ENCODE data around the gene TRIP10.

TRIP10 gene

DNA sequence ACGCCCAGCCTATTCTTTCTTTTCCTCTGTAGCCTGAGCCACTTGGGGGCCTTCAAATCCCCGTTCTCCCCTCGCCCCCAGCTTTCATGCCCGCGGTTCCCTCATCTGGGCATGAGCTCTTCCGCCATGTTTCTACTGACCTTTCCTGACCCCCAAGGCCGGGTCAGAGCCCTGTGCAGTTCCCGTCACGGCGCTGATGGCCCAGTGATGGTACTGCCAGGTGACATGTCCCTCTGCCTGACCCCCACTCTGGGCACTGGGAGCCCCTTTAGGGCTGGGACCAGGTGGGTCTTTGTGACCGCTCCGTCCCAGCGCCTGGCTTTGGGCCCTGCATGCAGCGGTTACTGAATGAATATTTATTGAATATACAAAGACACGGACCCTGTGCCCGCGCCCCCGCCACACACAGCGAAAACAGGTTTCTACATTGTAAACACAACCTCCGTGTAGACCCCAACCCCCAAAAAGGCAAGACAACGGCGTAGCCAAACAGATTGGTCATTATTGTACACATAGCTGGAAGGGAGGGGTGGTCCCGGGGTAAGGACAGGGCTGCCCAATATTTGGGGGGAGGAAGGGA lies 9.8 kb upstream of the TRIP10 start:
- no peak for DNase-seq

DNA sequence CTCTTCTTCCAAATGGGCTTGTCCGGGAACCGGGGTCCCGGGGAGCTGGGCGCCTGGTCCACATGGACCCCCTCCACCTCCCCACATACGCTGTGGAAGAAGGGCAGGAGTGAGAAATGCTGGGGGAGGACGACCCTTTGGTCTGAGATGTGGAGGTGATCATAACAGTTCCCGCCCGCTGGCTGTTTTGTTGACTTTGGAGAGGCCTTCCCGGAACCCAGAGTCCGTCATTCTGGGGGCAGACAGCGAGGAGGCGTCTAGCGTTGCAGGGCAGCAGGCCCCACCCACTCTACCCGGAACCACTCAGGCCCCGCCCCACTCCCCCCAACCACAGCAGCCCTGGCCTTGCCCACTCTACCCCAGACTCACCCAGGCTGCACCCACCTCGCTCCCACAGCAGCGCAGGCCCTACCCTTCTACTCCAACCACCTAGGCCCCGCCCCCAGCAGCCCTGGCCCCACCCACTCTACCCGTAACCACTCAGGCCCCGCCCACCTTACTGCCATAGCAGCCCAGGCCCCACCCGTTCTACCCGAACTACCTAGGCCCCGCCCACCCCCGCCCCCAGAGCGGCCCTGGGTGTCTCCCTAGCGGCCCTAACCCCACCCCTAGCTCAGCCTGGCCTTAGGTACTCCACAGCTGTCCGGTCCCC lies 9.2 kb upstream of the TRIP10 start:
- no peak for DNase-seq

DNA sequence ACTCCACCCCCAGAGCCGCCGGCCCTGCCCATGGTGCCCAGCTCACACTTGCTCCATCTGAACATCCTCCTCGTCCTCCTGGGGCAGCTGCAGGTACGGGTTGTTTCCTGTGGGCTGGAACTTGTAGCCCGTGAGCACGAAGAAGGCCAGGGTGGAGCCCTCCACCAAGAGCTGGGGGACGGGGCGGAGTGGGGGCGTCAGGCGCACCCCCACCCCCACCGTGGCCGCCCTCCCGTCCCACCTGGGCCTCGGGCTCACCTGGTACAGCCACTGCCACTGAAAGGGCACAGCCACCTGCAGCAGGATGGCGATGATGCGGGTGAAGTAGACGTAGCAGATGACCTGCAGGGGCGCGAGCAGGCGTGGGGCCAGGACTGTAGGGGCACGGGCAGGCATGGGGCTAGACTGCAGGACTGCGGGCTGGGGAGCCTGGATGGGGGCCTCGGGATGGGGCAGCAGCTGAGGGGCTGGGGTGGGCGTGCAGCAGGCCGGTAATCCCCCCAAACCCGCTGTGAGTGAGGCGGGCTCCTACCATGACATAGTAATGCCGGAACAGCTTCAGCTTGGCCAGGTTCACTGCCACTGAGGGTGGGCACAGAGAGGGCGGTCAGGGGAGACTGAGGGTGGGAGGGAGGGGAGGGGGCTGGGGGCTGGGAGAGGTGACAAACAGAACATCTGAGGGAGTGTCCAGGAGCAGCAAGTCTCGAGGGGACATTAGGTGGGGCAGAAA lies 8.4 kb upstream of the TRIP10 start:
- DNase-seq, result no peak

DNA sequence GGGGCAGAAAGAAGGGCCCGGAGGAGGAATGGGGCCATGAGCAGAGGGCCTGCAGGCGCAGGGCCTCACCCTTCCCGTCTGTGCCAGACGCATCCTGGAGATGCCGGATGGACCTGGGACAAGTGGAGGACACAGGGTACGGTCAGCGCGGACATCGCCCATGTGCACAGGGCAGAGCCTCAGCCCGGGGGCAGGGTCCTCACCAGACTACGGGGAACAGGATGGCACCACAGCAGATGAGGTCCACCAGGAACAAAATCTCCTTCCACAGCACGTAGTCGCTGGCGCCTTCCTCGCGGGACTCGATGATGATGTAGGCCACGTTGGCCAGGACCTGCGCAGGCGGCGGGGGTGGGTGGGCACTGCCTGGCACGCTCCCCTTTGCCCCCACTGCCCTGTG lies 7.7 kb upstream of the TRIP10 start:
- no peak for DNase-seq

DNA sequence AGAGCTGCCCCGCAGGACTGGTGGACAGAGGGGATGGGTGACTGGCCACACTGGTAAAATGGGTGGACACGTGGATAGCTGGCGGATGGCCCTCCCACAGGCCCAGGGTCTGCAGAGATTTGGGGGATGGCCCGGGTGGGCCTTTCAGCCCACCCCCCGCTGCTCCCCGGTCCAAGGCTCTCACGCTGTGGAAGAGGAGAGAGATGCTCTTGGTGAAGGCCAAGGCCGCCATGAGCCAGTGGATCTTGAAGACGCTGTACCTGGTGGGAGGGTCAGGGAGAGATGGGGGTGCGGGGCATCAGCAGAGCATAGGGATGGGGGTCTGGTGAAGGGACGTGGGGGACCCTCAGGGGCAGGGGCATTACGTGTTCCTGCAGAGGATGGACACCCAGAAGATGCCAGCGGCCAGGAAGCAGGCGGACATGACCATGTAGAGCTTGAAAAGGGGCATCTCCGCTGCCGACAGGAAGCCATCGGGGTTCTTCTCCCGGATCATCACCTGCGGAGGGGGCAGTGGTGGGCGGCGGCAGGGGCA lies 6.6 kb upstream of the TRIP10 start:
- DNase-seq, result no peak

DNA sequence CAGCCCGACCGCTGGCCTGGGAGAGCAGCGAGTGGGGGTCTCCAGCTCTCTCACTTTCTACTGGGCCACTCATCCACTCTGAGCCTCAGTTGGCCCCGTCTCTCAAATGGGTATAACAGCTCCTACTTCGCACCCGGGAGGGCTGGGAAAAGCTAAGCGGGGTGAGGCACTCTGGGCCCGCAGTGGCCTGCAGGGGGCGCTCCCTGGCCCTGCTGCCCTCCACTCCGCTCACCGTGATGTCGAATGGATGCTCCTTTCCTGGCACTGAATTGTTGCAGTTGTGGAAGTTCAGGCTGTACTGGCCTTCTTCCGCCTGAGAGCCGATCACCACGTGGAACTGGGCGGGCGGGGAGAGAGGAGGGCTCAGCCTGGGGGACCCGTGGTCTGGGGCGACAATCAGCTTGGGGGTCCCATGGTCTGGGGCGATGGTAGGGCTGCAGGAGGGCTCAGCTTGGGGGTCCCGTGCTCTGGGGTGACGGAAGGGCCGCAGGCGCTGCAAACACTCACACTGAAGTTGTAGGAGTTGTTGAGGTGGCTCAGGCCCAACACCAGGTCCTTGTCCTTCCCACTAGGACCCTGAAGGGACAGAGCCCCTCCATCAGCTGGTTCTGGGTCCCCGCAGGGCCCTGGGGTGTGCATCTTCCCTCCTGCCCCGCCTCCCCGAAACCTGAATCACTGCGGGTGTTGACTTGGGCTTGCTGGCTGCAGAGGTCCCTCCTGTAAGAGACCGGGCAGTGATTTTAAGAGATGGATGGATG lies 6.0 kb upstream of the TRIP10 start:
- no peak for DNase-seq

DNA sequence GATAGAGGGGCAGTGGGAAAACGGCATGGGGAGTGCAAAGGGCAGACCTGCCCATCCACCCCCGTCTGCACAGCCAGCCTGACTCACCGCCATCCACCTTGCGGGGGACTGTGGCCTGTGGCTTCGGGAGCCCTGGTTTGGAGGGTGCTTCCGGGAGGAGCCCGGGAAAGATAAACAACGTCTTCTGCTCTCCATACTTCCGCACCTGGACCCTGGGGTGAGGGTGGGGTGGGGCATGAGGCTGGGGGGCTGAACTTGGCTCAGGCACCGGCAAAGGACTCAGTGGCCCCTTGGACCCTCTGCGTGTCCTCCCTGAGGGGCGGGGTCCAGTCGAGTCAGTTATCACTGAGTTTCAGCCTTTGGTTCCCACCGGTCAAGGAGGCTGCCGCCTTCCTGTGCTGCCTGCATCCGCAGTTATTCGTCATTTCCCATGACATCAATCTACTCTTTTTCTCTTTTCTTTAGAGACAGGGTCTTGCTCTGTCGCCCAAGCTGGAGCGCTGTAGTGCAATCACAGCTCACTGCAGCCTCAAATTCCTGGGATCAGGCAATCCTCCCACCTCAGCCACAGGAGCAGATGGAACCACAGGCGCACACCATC lies 5.3 kb upstream of the TRIP10 start:
- DNase-seq, result no peak

DNA sequence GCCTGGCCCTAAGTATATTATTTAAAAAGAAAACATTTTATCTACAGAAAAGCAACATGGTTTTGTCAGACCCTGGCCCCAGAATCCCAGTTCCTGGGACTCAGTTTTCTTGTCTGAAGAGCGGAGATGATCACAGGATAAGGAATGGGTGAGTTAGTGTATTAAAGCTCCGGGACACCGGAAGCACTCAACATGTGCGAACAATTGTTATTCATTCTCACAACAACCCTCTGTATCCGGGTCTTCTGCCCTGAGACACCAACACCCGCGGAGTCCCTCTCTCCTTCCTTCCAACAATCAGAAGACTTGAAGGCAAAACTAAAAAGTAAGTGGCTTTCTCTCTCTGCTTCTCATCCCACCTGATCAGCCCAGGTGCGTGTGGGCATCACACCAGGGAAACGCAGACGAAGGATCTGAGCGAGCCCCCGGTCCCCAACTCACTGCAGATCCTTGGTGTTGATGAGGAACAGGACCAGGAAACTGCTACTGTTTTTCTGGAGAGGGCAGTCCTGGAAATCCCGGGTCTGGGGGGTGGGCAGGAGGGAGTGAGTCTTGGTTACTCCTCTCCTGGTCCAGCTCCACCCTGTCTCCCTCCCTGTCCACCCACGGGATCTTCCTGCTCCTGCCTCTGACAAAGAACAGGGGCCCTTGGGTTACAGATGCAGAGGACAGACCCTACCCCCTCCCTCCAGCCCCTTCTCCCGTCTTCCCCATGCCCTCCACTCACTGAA lies 4.1 kb upstream of the TRIP10 start:
- no peak for DNase-seq

DNA sequence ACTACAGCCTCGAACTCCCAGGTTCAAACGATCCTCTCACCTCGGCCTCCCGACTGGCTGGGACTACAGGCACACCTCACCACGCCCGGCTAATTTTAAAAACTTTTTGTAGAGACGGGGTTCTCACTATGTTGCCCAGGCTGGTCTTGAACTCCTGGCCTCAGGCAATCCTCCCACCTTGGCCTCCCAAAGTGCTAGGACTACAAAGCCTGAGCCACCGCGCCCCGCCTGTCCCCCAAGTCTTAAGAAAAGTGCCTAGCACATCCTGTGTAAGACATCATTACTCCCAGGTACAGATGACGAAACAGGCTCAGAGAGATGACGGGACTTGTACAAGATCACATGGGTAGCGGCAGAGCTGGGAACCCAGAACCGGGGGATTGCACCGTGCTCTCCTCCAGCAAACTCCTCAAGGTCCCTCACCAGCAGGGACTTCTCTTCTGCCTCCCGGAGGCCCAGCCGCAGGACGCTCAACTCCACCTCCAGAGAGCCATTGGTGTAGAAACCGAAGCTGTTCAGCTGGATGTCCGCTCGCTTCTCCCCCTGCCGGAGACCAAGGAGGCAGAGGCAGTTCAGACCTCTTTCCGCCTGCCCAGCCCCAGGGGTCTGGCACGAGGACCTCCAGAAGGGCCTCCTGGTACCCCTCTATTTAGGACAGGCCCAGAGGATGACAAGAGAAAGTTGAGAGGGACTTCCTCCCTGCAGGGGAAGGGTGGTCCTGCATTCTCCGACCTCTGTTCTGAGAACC lies 3.1 kb upstream of the TRIP10 start:
- peak; percentile 58 for DNase-seq

DNA sequence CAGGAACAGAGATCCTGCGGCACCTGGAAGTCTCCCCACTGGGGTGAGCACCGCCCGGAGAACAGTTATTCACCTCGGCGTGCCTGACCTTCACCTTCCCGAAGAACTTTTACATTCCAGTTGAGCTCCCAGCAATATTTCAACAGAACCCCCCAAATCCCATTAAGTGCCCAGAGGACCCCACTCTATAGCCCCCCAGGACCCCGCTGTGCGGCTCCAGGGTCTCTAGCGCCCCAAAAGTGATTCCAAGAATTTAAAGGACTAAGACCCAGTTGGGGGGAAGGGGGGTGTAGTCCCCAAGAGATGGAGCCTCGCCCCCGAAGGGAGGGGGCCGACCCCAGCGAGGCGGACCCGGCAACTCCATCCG lies 2.6 kb upstream of the TRIP10 start:
- DNase-seq, result no peak

DNA sequence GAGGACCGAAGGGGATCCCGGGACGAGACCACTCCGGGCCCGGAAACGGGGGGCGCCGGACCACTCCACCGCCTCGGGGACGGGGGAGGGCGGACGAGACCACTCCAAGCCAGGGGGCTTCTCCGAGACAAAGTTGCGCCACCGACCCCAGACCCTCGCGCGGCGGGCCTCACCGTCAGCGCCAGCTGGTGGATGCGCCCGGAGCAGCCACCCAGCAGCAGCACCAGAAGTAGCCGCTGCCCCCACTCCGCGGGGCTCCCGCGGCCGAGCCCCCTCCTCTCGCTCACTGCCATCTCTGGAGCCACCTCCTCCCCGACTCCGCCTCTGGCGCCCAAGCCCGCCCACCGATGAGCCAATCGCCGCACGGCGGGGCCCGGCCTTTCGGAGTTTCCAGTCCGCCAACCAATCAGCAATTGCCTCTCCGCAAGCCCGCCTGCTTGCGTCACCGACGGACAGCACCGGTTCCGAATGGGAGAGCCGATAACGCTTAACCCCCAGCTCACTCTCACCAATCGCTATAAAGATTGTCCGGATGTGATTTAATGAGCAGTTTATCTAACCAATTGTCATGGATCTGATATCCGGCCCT lies 2.1 kb upstream of the TRIP10 start, which contains the start of gene GPR108:
Gene GPR108 (minus strand): TSS at position 297 of the 589 bp plus-strand sequence. CDS start 4 bp downstream, at position 293.
- peak; percentile 99 for DNase-seq

DNA sequence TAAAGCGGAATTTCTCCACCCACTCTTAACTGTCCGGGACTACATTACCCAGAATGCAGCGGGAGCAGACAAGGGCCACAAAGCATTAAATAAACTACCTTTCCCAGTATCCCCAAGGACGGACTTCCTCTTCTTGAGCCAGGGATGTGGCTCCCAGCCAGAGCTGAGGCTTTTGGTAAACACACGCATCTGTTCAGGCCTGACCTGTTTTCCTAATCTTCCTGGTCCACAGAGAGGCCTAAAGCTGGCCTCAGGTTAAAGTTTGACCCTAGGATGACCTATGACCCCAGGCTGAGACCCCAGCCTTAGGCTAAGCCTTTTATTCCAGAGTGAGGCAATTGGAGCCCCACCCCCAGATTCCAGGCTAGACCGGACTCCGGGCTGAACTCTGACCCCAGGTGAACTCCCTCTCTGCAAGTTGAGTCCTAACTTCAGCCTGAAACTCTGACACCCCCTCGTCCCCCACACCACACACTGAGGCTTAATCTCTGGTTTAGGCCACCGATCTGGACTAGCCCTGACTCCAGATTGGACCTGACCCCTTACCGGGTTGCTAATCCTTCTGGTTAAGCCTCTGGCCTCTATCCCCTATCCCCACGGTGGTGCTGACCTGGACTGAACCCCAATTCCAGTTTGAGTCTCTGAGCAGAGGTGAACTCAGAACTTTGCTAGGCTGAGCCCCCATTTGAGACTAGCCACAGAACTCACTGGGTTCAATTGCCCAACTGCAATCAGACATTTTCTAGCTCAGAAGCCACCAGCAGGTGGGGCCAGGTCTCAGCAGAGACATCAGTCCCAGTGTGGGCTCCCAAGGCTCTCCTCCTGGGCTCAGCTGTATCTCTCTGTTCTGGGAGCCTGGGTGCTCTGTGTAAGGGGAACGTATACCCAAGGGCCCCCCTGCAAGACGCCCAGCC lies 1.4 kb upstream of the TRIP10 start:
- DNase-seq, result peak; percentile 72

DNA sequence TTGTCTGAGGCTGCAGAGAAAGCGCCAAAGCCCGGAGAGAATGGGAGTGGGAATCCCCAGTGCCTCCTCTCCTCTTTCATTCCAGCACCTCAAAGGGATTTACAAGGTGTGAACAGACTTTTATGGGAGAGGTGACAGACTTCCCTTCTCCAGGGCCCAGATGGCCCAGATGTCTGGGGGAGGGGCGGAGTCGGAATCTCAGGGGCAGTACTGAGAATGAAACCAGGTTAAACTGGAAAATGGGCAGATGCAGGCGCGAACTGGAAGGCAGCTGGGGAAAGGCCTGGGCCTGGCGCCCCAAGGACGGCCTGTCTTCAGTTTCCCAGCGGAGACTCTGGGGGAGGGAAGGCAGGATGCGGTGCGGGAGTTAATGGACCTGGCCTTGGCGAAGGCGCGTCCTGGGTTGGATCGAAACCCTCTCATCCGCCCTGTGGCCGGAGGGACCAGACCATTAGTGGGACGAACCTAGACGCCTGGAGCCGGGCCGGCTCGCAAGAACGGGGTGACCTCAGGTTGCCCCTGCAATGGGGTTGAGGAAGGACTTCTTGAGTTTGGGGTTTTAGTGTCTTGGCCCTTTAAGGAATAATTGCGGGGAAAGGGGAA lies 592 bp upstream of the TRIP10 start:
- DNase-seq, result no peak

DNA sequence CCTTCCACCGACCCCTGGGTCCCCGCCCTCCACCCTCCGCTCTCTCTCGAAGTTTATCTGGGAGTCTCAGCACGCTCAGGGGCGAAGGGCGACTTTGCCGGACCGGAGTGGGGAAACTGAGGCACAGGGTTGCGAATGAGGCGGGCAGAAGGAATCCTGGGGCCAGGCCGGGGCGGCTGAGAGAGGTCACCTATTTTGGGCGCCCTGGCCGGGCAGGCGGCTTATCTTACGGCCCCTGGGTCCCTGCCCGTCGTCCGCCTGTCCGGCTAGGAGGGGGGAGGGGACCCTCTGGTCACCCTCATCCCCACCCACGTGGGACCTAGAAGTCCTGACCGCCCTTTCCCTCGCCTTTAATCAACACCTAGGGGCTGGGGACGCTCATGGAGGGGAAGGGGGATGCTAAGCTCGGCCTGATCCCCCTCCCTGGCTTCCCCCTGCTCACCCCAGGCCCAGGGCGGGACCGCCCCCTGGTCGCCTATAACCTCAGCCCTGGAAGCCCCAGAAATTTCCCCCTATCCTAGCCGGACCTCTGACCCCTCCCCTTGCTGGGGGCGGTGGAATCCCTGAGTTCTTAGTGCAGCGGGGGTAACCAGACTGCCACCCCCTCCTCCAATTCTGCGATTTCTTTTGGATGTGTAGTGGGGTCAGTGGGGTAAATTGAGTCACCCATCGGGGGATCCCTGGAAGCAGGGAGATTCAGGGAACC lies 556 bp downstream of the TRIP10 start:
- DNase-seq, result no peak

DNA sequence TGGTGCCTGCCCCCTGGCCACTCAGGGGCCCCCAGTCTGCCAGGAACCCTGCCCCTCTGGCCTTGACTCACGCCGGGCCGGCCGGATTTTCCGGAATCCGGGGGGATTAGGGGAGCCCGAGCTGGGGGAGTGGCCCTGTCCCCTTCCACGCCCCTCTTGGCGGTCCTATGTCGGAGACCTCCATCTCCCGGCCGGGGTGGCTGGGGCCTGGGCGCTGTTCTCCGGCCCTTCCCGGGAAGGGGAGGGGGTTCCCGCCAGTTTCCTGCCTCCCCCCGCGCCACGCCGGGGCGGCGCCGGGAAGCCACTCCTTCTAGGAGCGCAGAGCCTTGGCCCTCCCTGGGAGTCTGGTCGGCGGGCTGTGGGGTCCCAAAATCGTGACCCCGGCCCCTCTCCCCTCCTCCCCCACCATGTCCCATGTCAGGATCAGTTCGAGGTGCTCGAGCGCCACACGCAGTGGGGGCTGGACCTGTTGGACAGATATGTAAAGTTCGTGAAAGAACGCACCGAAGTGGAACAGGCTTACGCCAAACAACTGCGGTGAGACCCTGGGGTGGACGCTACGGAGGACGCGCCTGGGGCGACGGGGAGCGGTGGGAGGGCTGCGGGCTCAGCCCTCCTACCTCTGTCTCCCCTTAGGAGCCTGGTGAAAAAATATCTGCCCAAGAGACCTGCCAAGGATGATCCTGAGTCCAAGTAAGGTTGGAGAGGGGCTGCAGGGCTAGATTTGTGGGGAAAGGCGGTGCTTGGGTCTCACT lies 1.3 kb downstream of the TRIP10 start:
- no peak for DNase-seq

DNA sequence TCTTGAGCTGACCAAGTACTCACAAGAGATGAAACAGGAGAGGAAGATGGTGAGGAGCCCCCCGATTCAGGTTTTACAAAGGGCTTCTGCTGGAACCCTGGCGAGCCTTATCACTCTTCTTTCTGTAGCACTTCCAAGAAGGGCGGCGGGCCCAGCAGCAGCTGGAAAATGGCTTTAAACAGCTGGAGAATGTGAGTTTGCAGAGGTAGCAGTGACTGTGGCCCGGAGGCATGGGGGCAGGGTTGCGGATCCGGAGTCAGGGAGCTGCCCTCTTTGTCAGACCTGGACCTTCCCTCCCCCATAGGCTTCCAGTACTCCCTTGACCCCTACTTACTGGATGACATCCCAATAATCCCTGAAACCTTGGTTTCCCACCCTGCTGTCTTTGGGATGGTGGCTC lies 3.6 kb downstream of the TRIP10 start:
- DNase-seq, result no peak

DNA sequence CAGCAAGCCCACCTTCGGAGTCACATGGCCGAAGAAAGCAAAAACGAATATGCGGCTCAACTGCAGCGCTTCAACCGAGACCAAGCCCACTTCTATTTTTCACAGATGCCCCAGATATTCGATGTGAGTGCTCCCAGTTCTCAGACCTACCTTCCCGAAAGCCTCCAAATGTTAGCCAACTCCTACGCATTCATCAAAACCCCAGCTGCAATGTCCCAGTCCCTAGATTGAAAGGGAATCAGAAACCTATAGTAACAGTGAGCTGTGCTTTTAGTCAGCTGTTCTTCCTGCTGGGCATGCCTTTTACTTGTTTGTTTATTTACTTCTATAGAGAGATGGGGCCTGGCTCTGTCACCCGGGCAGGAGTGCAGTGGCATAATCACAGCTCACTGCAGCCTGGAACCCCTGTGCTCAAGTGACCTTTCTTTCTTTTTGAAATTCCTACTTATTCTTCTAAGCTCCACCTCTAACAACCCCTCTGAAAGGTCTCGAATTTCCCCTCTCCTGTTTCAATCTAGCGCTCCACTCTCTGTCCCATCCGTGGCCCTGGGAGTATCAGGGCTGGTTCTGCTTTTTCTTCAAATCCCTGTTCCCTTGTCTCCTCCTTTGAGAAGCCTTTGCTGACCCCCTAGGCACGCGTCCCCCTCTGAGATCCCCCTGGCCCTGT lies 4.4 kb downstream of the TRIP10 start:
- no peak for DNase-seq
